Sigmoid colon (tissue), 4 donors: Measurements from ENCODE around the gene GLYATL3.

ENCODE experiments used
- CTCF ChIP-seq, 4 experiments: fragments of 450-650 bp in 3 of 4; fragments of 200-600 bp in 1 of 4; IDR thresholded peaks; one replicate each; pipeline ENCODE4 v1.5.1; 2016 to 2019; ENCODE audit warnings: antibody characterized with exemption in 4 of 4, mild to moderate bottlenecking in 3 of 4, moderate library complexity in 2 of 4
- EP300 ChIP-seq, 4 donors: sonication (generic); formaldehyde crosslinking; IDR thresholded peaks; one replicate each; pipeline ENCODE4 v1.6.1; 2017; ENCODE audit warnings: antibody characterized with exemption in 4 of 4

DNA sequence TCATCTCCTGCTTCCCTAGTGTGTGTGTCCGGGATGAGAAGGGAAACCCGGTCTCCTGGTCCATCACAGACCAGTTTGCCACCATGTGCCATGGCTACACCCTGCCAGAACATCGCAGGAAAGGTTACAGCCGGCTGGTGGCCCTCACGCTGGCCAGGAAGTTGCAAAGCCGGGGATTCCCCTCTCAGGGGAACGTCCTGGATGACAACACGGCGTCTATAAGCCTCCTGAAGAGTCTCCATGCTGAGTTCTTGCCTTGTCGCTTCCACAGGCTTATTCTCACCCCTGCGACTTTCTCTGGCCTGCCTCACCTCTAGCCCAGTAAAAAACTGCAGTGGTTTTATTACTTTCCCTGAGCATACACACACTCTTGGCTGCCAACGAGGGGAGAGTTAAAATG is 26.9 kb downstream of the GLYATL3 start:
- TF ChIP-seq CTCF (IDR thresholded peaks at IDR 0.05), result no peak
- no peak for TF ChIP-seq EP300 (IDR thresholded peaks at IDR 0.05)
